ENCODE data around the gene CCDC106. TPM values are rescaled to one million over a fixed set of nuclear protein-coding genes. Genes with fewer than 3 reads are reported as not detected.

Gene CCDC106
- total RNA-seq, 2 donors from 2014 or later: 2.9 to 13.6 TPM

GRCh38 chr19:55611300-55611982 is 36.6 kb upstream of the CCDC106 start:
- peak overlapping the region in 1 of 2 donors; percentile 31 for H3K27ac Mint-ChIP-seq
- no peak for ATAC-seq

GRCh38 chr19:55611983-55612645 is 35.9 kb upstream of the CCDC106 start:
- Mint-ChIP-seq H3K27ac (peak overlapping the region in 1 of 2 donors; percentile 31), H3K9me3 (no peaks in the 10 kb centered on the region), H3K36me3 (peaks cover 4 to 6% of the 10 kb centered on the region in 2 donors)
- no peak for DNase-seq (ENCODE audit: low spot score in 2 of 2)
- ATAC-seq: no peak

More at GRCh38 chr19:55611300-55611982, 36.6 kb upstream of the CCDC106 start:
- no peak for DNase-seq (ENCODE audit: low spot score in 2 of 2)
- H3K9me3 Mint-ChIP-seq: no peaks in the 10 kb centered on the region
- H3K36me3 Mint-ChIP-seq: peaks cover 8 to 12% of the 10 kb centered on the region in 2 donors

GRCh38 chr19:55613396-55613795 is 34.6 kb upstream of the CCDC106 start:
- Mint-ChIP-seq H3K36me3 (peaks cover 4 to 13% of the 10 kb centered on the region in 2 donors), H3K27ac (no peak overlapping the region), H3K9me3 (no peaks in the 10 kb centered on the region)
- ATAC-seq (no peak), DNase-seq (ENCODE audit: low spot score in 2 of 2) (no peak)

DNA sequence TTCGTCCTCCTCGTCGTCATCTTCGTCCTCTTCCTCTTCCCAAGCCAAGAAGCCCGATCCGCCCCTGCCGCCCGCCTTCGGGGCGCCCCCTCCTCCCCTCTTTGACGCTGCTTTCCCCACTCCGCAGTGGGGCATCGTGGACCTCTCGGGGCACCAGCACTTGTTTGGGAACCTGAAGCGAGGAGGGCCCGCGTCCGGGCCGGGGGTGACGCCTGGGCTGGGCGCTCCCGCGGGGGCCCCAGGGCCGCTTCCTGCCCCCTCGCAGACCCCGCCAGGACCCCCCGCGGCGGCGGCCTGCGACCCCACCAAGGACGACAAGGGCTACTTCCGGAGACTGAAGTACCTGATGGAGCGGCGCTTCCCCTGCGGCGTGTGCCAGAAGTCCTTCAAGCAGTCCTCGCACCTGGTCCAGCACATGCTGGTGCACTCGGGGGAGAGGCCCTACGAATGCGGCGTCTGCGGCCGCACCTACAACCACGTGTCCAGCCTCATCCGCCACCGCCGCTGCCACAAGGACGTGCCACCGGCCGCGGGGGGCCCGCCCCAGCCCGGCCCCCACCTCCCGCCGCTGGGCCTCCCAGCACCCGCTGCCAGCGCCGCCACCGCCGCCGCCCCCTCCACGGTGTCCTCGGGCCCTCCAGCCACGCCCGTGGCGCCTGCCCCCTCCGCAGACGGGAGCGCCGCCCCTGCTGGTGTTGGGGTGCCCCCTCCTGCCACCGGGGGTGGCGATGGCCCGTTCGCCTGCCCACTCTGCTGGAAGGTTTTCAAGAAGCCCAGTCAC is 33.9 kb upstream of the CCDC106 start:
- Mint-ChIP-seq H3K27ac (no peak overlapping the region), H3K9me3 (no peaks in the 10 kb centered on the region), H3K36me3 (peaks cover 4 to 13% of the 10 kb centered on the region in 2 donors)
- ATAC-seq (no peak), DNase-seq (ENCODE audit: low spot score in 2 of 2) (no peak)

- H3K27ac Mint-ChIP-seq: no peak overlapping the region
- no peaks in the 10 kb centered on the region for H3K9me3 Mint-ChIP-seq
- H3K36me3 Mint-ChIP-seq: peaks cover 2 to 10% of the 10 kb centered on the region in 2 donors
- no peak for DNase-seq (ENCODE audit: low spot score in 2 of 2)
- no peak for ATAC-seq
Observed at GRCh38 chr19:55614711-55615542, 33.1 kb upstream of the CCDC106 start.

GRCh38 chr19:55615543-55616394 is 32.2 kb upstream of the CCDC106 start:
- DNase-seq (ENCODE audit: low spot score in 2 of 2) (no peak), ATAC-seq (no peak)
- no peaks in the 10 kb centered on the region for H3K9me3 Mint-ChIP-seq
- peaks cover 0 to 7% of the 10 kb centered on the region in 2 donors for H3K36me3 Mint-ChIP-seq
- H3K27ac Mint-ChIP-seq: no peak overlapping the region

GRCh38 chr19:55616395-55616875 is 31.6 kb upstream of the CCDC106 start:
- Mint-ChIP-seq H3K9me3 (no peaks in the 10 kb centered on the region), H3K27ac (no peak overlapping the region), H3K36me3 (peaks cover 0 to 7% of the 10 kb centered on the region in 2 donors)
- ATAC-seq (no peak), DNase-seq (ENCODE audit: low spot score in 2 of 2) (no peak)

- Mint-ChIP-seq H3K27ac (no peak overlapping the region), H3K9me3 (no peaks in the 10 kb centered on the region), H3K36me3 (peaks cover 0 to 7% of the 10 kb centered on the region in 2 donors)
- no peak for DNase-seq (ENCODE audit: low spot score in 2 of 2)
- no peak for ATAC-seq
Observed at GRCh38 chr19:55617426-55617825, 30.6 kb upstream of the CCDC106 start.

- H3K36me3 Mint-ChIP-seq: peaks cover 0 to 7% of the 10 kb centered on the region in 2 donors
- H3K9me3 Mint-ChIP-seq: no peaks in the 10 kb centered on the region
- ATAC-seq (no peak), DNase-seq (ENCODE audit: low spot score in 2 of 2) (no peak)
- no peak overlapping the region for H3K27ac Mint-ChIP-seq
Observed at GRCh38 chr19:55618426-55618825, 29.6 kb upstream of the CCDC106 start.

DNA sequence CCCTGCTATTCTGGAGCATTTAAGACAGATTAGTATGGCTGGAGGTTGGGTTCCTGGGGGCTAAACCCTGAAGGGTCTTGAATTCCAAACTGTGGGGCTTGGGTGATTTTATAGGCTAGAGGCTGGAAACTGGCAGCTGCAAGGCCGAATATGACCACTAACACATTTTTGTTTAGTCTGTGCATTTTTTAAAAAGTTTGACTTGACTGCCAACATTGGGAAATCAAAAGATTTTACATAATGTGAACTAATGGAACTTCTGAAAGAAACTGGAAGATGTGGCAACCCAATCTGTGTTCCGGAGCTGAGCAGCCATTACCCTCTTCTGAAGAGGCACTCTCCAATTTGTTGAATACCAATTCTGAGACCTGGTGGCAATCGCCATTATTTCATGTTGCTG is 28.7 kb upstream of the CCDC106 start:
- H3K9me3 Mint-ChIP-seq: peaks cover 0 to 4% of the 10 kb centered on the region in 2 donors

DNA sequence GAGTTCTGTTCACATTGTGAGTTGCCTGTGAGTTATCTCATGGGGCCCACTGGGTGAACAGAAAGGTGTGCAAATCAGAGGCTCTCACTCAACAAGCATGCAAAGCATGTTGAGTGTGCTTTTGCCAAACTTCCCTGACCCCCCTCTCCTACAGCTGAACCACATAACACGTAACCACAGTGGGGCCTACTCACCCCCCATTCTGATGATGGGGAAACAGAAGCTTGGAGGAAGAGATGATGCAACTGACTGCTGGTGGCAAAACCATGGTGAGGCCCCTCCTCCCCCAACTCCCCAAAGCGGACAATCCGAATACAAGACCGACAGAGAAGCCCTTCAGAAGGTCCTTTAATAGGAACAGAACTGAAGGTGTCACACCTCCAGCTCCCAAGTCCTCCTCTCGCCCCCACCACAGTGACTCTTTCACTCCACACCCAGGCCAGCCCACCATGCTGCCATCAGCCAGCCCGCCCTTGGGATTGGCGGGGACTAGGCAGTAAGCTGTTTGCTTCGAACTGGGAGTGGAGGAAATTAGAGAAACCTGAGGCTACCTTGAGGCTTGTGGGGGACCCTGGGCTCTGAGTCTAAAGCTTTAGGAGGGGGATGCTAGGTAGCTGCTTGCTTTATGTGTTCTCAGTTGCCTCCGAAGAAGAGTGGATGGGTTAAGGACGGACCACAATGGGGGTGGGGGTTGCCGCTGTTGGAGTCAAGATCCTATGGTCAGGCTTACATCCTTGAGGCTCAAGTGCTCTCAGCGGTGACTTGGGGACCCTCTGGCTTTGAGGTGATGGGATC is 27.4 kb upstream of the CCDC106 start:
- Mint-ChIP-seq H3K9me3 (peaks cover 0 to 4% of the 10 kb centered on the region in 2 donors), H3K27ac (peak overlapping the region in 1 of 2 donors; percentile 66)
- no peak for DNase-seq (ENCODE audit: low spot score in 2 of 2)

More for the DNA sequence above, 28.7 kb upstream of the CCDC106 start:
- H3K36me3 Mint-ChIP-seq: peaks cover 0 to 7% of the 10 kb centered on the region in 2 donors
- H3K27ac Mint-ChIP-seq: no peak overlapping the region
- DNase-seq (ENCODE audit: low spot score in 2 of 2) (no peak), ATAC-seq (no peak)

GRCh38 chr19:55621205-55621672 is 26.8 kb upstream of the CCDC106 start:
- Mint-ChIP-seq H3K27ac (no peak overlapping the region), H3K9me3 (peaks cover 0 to 4% of the 10 kb centered on the region in 2 donors), H3K36me3 (peaks cover 0 to 7% of the 10 kb centered on the region in 2 donors)
- no peak for ATAC-seq
- no peak for DNase-seq (ENCODE audit: low spot score in 2 of 2)

More for the DNA sequence above, 27.4 kb upstream of the CCDC106 start:
- ATAC-seq: no peak
- H3K36me3 Mint-ChIP-seq: peaks cover 0 to 7% of the 10 kb centered on the region in 2 donors

- H3K27ac Mint-ChIP-seq: no peak overlapping the region
- ATAC-seq (no peak), DNase-seq (ENCODE audit: low spot score in 2 of 2) (no peak)
- peaks cover 0 to 4% of the 10 kb centered on the region in 2 donors for H3K9me3 Mint-ChIP-seq
- H3K36me3 Mint-ChIP-seq: peaks cover 0 to 7% of the 10 kb centered on the region in 2 donors
Observed at GRCh38 chr19:55621673-55622231, 26.3 kb upstream of the CCDC106 start.

- no peak for ATAC-seq
- H3K9me3 Mint-ChIP-seq: peaks cover 0 to 4% of the 10 kb centered on the region in 2 donors
- DNase-seq (ENCODE audit: low spot score in 2 of 2): no peak
- H3K36me3 Mint-ChIP-seq: peaks cover 0 to 4% of the 10 kb centered on the region in 2 donors
- no peak overlapping the region for H3K27ac Mint-ChIP-seq
Observed at GRCh38 chr19:55622242-55622969, 25.6 kb upstream of the CCDC106 start.
